Left renal pelvis (tissue), 4 donors: ENCODE data around the gene RAB15. TPM values are rescaled to one million over a fixed set of nuclear protein-coding genes. Genes with fewer than 3 reads are reported as not detected.

Experiments used
- DNase-seq, 4 donors: peaks; one replicate each; pipeline ENCODE4 v3.0.0-alpha.2; 2013; ENCODE audit warnings: low read depth in 4 of 4, low spot score in 3 of 4
- polyA plus RNA-seq, 4 donors: library from polyadenylated mRNA; unstranded; fragments of 120-200 nt; gene quantifications; one replicate each; pipeline ENCODE4 v1.2.1, GENCODE V29; 2013; ENCODE audit not compliant: insufficient read length in 4 of 4

Gene RAB15
- polyA plus RNA-seq, 4 donors = 15.4 to 31.4 (median 23.9) TPM

- no peak for DNase-seq
These were observed 18.8 kb upstream of the RAB15 start for GRCh38 chr14:64990939-64991338.

GRCh38 chr14:64990296-64990695, 18.2 kb upstream of the RAB15 start:
- DNase-seq = no peak

DNA sequence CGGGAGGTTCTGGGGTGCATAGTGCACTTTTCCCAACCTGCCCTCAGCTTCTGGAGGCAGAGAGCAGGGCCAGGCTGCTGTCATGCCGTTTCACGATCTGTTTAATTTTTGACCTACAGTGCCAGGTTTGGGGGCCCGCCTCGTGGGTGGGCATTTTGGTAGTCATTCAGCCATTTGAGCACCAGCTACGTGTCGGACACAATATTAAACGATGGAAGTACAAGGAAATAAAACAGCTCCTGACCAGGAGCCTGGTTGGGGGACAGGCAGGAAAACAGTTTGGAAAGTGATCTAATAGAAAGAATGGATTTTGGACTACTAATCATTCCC, 15.3 kb upstream of the RAB15 start:
- no peak for DNase-seq

GRCh38 chr14:64986648-64987437, 14.7 kb upstream of the RAB15 start, which contains the start of gene FNTB:
TSS of gene FNTB (plus strand) at chr14:64986895. CDS start at chr14:64986954, 59 bp downstream.
- peak; percentile 93 to 98 (median 96) for DNase-seq

DNA sequence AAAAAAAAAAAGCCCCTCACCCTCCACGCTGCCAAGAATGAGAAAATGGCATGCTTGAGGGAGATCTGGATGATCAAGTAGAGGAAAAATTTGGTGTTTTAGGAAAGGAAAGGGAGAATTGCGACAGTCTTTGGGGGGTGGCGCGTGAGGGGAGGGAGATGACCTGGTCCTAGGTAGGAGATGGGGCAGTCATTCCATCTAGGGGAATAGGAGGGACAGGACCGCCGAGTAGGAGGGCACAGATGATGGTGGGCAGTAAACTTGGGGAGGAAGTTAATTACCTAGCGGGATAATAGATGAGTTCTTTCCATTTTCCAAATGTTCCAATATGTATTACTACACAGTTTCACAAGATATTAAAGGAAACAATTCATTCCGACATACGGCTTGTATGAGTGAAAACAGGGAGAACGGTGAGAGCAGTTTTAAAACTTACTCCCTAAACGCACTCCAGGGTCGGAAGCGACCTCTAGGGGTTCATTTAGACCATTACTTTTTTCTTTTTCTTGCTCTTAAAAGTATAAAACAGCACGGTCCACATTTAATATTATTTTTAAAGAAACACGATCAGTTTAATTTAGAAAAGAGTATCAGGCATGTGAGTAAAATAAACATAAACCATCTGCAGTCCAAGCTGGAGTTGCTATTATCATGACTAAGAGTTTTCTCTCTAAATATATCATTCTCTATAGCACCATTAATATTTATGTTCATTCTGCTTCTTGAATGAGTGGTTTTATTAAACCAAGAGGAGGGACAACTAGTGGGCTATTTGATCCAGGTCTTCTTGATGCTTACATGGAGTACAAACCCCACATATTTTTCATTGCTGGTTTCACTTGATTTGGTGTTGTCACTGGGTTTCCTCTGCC, 11.5 kb upstream of the RAB15 start:
- DNase-seq = peak in 1 of 4 donors; percentile 52

- DNase-seq = no peak
These were observed 7.4 kb upstream of the RAB15 start for GRCh38 chr14:64979336-64980074.

- no peak for DNase-seq
These were observed 2.4 kb upstream of the RAB15 start for GRCh38 chr14:64974563-64974962.

- no peak for DNase-seq
These were observed 1.7 kb upstream of the RAB15 start for GRCh38 chr14:64973826-64974225.

DNA sequence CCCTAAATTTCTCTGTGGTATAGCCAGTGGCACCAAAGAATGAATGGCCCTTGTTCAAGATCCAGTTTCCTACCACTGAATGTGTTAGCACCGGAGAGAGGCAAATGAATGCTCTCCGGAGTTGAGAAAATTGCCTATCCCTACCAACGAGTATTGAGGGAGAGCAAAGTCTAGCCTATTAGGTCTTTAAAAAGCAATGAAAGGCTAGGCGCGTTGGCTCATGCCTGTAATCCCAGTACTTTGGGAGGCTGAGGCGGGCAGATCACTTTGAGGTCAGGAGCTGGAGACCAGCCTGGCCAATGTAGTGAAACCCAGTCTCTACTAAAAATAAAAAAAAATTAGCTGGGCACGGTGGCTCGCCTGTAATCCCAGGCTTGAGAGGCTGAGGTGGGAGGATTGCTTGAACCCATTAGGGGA, 898 bp upstream of the RAB15 start:
- DNase-seq = no peak

- DNase-seq = no peak
These were observed 619 bp downstream of the RAB15 start for GRCh38 chr14:64971491-64971942.

DNA sequence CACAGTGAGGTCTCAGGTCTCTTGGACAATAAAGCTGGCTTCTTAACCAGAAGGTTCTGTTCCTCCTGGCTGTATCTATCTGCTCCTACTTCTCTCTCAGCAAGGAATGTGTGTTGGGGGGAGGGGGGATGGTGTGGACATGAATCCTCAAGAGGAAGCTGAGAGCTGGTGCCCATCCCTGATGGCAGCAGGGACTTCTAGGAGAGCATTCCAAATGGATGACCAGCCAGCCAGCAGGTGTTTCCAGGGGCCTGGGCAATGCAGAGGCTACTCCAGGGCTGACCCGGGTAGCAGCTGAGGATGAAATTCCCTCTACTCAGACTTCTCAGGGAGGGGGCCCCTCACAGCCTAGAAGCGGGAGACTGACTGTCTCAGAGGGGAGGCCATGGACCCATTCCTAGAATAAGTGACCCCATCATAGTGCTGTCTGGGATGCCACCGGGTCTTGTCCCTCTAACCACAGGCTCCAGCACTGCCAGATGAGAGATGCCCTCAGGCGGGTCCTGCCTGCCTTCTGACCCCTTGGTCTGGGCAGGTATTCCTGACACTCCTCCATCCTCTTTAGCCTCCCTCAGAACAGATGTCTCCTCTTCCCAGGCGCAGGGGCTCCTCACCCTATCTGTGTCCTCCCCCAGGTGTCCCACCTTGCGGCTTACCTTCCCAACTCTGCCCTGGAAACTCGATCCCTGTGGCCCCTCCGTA, 1.2 kb downstream of the RAB15 start:
- DNase-seq = no peak

GRCh38 chr14:64970041-64970440, 2.1 kb downstream of the RAB15 start:
- DNase-seq = no peak

DNA sequence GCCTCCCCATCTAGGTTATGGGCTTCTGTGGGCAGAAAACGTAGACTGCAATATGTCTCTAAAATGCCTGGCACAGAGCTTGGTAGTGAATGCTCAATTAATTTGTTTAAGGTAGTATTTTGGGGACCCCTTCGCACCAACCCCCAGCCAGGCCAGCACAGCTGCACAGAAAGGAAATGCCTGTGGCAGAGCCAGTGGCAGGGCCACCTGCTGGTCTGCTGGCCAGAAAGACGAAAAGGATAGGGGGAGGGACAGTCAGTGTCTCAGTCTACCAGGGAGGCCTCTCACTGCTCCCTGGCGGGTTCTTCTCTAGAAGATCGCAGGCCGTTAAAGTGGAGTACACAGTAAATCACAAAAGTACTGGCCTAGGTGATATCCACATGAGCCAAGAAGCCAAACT, 3.5 kb downstream of the RAB15 start:
- DNase-seq = no peak

GRCh38 chr14:64968167-64968566, 4.0 kb downstream of the RAB15 start:
- no peak for DNase-seq

DNA sequence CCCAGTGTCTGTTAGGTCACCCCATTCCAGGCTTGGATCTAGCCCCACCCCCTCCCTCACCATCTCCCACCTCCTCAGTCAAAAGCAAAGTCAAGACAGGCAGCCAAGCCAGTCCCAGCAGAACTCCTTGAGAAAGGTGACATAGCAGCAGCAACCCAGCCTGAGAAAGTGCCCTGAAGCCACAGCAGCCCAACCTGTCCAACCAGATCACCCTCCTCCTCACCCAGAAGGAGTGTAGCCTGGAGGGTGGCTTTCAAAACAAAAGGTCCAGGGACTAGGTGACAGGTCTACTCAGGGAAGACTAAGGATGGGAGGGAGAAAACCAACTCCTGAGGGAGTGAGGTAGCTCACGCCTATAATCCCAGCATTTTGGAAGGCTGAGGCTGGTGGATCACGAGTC, 5.2 kb downstream of the RAB15 start:
- DNase-seq = no peak

- no peak for DNase-seq
These were observed 6.7 kb downstream of the RAB15 start for GRCh38 chr14:64965356-64966000.

- no peak for DNase-seq
These were observed 8.5 kb downstream of the RAB15 start for GRCh38 chr14:64963611-64964010.

DNA sequence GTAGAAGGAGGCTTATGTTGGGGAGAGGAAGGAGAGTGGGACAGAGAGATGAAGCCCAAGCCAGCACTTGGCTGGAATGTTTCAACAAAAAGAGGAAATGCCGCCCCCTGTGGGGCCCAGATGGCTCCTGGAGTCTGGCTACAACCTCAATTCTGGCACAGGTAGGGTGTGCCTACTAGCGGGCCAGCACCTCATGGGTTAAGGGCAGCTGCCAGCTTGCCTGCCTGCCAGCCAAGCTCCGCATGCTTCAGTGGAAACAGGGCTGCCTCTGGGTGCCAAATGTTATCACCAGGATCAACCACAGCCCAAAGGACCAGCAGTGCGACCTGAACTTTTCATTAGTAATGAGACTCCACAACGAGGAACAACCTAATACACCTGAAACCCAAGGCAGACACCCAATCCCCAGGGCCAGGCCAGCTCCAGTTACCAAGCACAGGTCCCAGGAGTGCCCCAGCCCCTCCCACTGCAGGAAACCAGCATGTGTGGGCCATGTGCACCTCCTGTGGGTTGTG, 11.3 kb downstream of the RAB15 start:
- no peak for DNase-seq

DNA sequence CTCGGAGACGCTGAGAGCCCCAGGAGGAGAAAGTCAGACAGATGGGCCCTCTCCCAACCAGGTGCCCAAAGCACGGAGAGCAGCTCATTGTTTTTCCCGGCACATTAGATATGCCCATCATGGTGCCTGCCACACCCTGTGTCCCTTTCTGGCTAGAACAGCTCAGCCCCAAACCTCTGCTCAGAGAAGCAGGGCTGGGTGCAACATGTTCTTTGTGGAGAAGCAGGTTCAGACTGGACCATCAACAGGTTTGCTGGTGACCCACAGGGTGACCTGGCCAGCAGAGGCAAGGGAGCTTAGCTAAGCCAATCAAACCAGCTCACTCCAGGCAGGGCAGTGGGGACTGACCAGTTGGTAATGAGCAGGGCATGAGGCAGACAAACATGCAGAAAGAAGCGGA, 13.4 kb downstream of the RAB15 start:
- no peak for DNase-seq

DNA sequence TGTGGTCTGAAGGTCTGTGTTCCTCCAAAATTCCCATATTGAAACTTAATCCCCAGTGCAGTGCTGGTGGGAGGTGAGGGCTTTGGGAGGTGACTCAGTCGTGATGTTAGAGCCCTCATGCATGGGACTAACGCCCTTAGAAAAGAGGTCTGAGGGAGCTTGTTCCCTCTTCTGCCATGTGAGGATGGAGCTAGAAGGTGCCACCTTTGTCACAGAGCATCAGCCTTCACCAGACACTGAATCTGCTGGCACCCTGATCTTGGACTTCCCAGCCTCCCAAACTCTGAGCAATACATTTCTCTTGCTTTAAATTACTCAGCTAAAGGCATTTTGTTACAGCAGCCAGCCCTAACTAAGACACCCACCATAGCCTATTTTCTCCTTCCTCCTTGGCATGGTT, 13.9 kb downstream of the RAB15 start:
- no peak for DNase-seq
